Fibroblast of lung (primary cell): ENCODE data around the gene SPI1.

Experiments used
- EZH2 ChIP-seq: IDR thresholded peaks from 2 replicates; pipeline ENCODE4 v1.5.1; 2012; ENCODE audit warnings: low read length, control low read depth, mild to moderate bottlenecking; ENCODE audit errors: missing control alignments
- TF ChIP-seq, protein P1 (sequence below), 2 donors: IDR thresholded peaks in 1 of 2; conservative IDR thresholded peaks in 1 of 2; 1 replicate in 1 of 2; 2 replicates in 1 of 2; pipeline ENCODE4 v1.5.1; 2011 to 2012; ENCODE audit warnings: low read length in 2 of 2, control low read depth in 1 of 2, inconsistent platforms in 1 of 2, low read depth in 1 of 2, mild to moderate bottlenecking in 1 of 2

GRCh38 chr11:47353978-47354774 is 24.2 kb downstream of the SPI1 start:
- TF ChIP-seq, protein P1, sequence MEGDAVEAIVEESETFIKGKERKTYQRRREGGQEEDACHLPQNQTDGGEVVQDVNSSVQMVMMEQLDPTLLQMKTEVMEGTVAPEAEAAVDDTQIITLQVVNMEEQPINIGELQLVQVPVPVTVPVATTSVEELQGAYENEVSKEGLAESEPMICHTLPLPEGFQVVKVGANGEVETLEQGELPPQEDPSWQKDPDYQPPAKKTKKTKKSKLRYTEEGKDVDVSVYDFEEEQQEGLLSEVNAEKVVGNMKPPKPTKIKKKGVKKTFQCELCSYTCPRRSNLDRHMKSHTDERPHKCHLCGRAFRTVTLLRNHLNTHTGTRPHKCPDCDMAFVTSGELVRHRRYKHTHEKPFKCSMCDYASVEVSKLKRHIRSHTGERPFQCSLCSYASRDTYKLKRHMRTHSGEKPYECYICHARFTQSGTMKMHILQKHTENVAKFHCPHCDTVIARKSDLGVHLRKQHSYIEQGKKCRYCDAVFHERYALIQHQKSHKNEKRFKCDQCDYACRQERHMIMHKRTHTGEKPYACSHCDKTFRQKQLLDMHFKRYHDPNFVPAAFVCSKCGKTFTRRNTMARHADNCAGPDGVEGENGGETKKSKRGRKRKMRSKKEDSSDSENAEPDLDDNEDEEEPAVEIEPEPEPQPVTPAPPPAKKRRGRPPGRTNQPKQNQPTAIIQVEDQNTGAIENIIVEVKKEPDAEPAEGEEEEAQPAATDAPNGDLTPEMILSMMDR (conservative IDR thresholded peaks at IDR 0.05 in 1 of 2, IDR thresholded peaks at IDR 0.05 in 1 of 2; ENCODE audit: low read depth in 1 of 2, low read length in 2 of 2) = no peak
- TF ChIP-seq EZH2 = no peak
